ENCODE results near the gene CNGB1. TPM values are rescaled to one million over a fixed set of nuclear protein-coding genes. Genes with fewer than 3 reads are reported as not detected.

CNGB1 gene
- total RNA-seq, 1 donor from 2014 or later, result not detected

- H3K27ac Mint-ChIP-seq (ENCODE audit: unreplicated experiment), result no peak overlapping the region
- H3K4me1 Mint-ChIP-seq (ENCODE audit: unreplicated experiment), result peaks cover 26% of the 10 kb centered on the region
- no peak for DNase-seq (ENCODE audit: low spot score)
- TF ChIP-seq CTCF (IDR thresholded peaks at IDR 0.05; ENCODE audit: unreplicated experiment), result no peak
- H3K9me3 Mint-ChIP-seq (ENCODE audit: unreplicated experiment), result no peaks in the 10 kb centered on the region
- no peaks in the 10 kb centered on the region for H3K36me3 Mint-ChIP-seq (ENCODE audit: low read depth, unreplicated experiment)
- no peak overlapping the region for H3K4me3 Mint-ChIP-seq (ENCODE audit: unreplicated experiment)
- peaks cover 2% of the 10 kb centered on the region for H3K27me3 Mint-ChIP-seq (ENCODE audit: unreplicated experiment)
Observed at GRCh38 chr16:57892447-57893096, 78.4 kb downstream of the CNGB1 start.

GRCh38 chr16:57892041-57892440 lies 78.9 kb downstream of the CNGB1 start:
- H3K36me3 Mint-ChIP-seq (ENCODE audit: low read depth, unreplicated experiment), result no peaks in the 10 kb centered on the region
- H3K27me3 Mint-ChIP-seq (ENCODE audit: unreplicated experiment), result peaks cover 2% of the 10 kb centered on the region
- no peak overlapping the region for H3K27ac Mint-ChIP-seq (ENCODE audit: unreplicated experiment)
- no peak for TF ChIP-seq CTCF (IDR thresholded peaks at IDR 0.05; ENCODE audit: unreplicated experiment)
- H3K9me3 Mint-ChIP-seq (ENCODE audit: unreplicated experiment), result no peaks in the 10 kb centered on the region
- H3K4me1 Mint-ChIP-seq (ENCODE audit: unreplicated experiment), result peaks cover 26% of the 10 kb centered on the region
- H3K4me3 Mint-ChIP-seq (ENCODE audit: unreplicated experiment), result no peak overlapping the region
- DNase-seq (ENCODE audit: low spot score), result no peak

GRCh38 chr16:57890752-57891111 lies 80.2 kb downstream of the CNGB1 start:
- H3K36me3 Mint-ChIP-seq (ENCODE audit: low read depth, unreplicated experiment), result no peaks in the 10 kb centered on the region
- no peak for DNase-seq (ENCODE audit: low spot score)
- H3K4me1 Mint-ChIP-seq (ENCODE audit: unreplicated experiment), result peaks cover 23% of the 10 kb centered on the region
- H3K4me3 Mint-ChIP-seq (ENCODE audit: unreplicated experiment), result no peak overlapping the region
- no peak overlapping the region for H3K27ac Mint-ChIP-seq (ENCODE audit: unreplicated experiment)
- no peak for TF ChIP-seq CTCF (IDR thresholded peaks at IDR 0.05; ENCODE audit: unreplicated experiment)
- H3K27me3 Mint-ChIP-seq (ENCODE audit: unreplicated experiment), result peaks cover 4% of the 10 kb centered on the region
- H3K9me3 Mint-ChIP-seq (ENCODE audit: unreplicated experiment), result no peaks in the 10 kb centered on the region

- peaks cover 6% of the 10 kb centered on the region for H3K27me3 Mint-ChIP-seq (ENCODE audit: unreplicated experiment)
- H3K36me3 Mint-ChIP-seq (ENCODE audit: low read depth, unreplicated experiment), result no peaks in the 10 kb centered on the region
- DNase-seq (ENCODE audit: low spot score), result no peak
- H3K4me1 Mint-ChIP-seq (ENCODE audit: unreplicated experiment), result peaks cover 20% of the 10 kb centered on the region
- no peaks in the 10 kb centered on the region for H3K9me3 Mint-ChIP-seq (ENCODE audit: unreplicated experiment)
- TF ChIP-seq CTCF (IDR thresholded peaks at IDR 0.05; ENCODE audit: unreplicated experiment), result no peak
- H3K4me3 Mint-ChIP-seq (ENCODE audit: unreplicated experiment), result no peak overlapping the region
- no peak overlapping the region for H3K27ac Mint-ChIP-seq (ENCODE audit: unreplicated experiment)
Observed at GRCh38 chr16:57889960-57890751, 80.8 kb downstream of the CNGB1 start.

GRCh38 chr16:57889522-57889921 lies 81.4 kb downstream of the CNGB1 start:
- Mint-ChIP-seq H3K4me1 (ENCODE audit: unreplicated experiment) (peaks cover 15% of the 10 kb centered on the region), H3K27me3 (ENCODE audit: unreplicated experiment) (peaks cover 6% of the 10 kb centered on the region)

More at GRCh38 chr16:57889522-57889921, 81.4 kb downstream of the CNGB1 start:
- Mint-ChIP-seq H3K36me3 (ENCODE audit: low read depth, unreplicated experiment) (no peaks in the 10 kb centered on the region), H3K4me3 (ENCODE audit: unreplicated experiment) (no peak overlapping the region), H3K9me3 (ENCODE audit: unreplicated experiment) (no peaks in the 10 kb centered on the region), H3K27ac (ENCODE audit: unreplicated experiment) (no peak overlapping the region)
- no peak for DNase-seq (ENCODE audit: low spot score)
- TF ChIP-seq CTCF (IDR thresholded peaks at IDR 0.05; ENCODE audit: unreplicated experiment), result no peak
